Vagina (tissue), 2 donors: ENCODE measurements around the gene KCNJ15. TPM values are rescaled to one million over a fixed set of nuclear protein-coding genes. Genes with fewer than 3 reads are reported as not detected.

Experiments used
- DNase-seq, 2 donors: peaks; one replicate each; pipeline ENCODE4 v3.0.0-alpha.2; 2017; ENCODE audit errors: extremely low spot score in 2 of 2
- H3K27ac ChIP-seq: fragments of 200-600 bp; sonication (generic); one replicate; pipeline ENCODE4 v1.5.1; 2019
- H3K27me3 ChIP-seq: fragments of 200-600 bp; sonication (generic); one replicate; pipeline ENCODE4 v1.5.1; 2019
- H3K36me3 ChIP-seq, 2 donors: fragments of 200-600 bp; sonication (generic); one replicate each; pipeline ENCODE4 v1.5.1; 2017 to 2019
- H3K4me1 ChIP-seq: fragments of 200-600 bp; sonication (generic); one replicate; pipeline ENCODE4 v1.5.1; 2019
- H3K4me3 ChIP-seq, 2 donors: fragments of 200-600 bp; sonication (generic); 1 replicate in 1 of 2; 2 replicates in 1 of 2; pipeline ENCODE4 v1.5.1; 2016 to 2019
- H3K9me3 ChIP-seq: fragments of 200-600 bp; sonication (generic); one replicate; pipeline ENCODE4 v1.5.1; 2019
- POLR2A ChIP-seq, 2 donors: fragments of 450-650 bp; IDR thresholded peaks; one replicate each; pipeline ENCODE4 v1.6.1; 2017; ENCODE audit warnings: antibody characterized with exemption in 2 of 2, mild to moderate bottlenecking in 2 of 2, moderate library complexity in 2 of 2
- POLR2AphosphoS5 ChIP-seq, 2 donors: sonication (generic); formaldehyde crosslinking; IDR thresholded peaks; one replicate each; pipeline ENCODE4 v1.9.0; 2017; ENCODE audit warnings: antibody characterized with exemption in 2 of 2, mild to moderate bottlenecking in 2 of 2, low read depth in 1 of 2; ENCODE audit not compliant: insufficient read depth in 1 of 2
- intact Hi-C: fragments of 100-400 bp; cut with DNase I; formaldehyde crosslinking; loops from one replicate; pipeline ENCODE4 v1.15.1; 2023
- total RNA-seq: library from RNA; depleted of rRNA; stranded (reverse); fragments of >200 nt; gene quantifications from one replicate; pipeline ENCODE4 v1.2.3, GENCODE V29; 2016
- TF ChIP-seq, protein P1 (sequence below), 3 experiments: fragments of 450-650 bp in 2 of 3; fragments of 200-600 bp in 1 of 3; sonication (generic) in 1 of 3; IDR thresholded peaks; one replicate each; pipeline ENCODE4 v1.5.1; 2017 to 2019; ENCODE audit warnings: antibody characterized with exemption in 3 of 3, mild to moderate bottlenecking in 2 of 3, moderate library complexity in 2 of 3

The KCNJ15 gene
- total RNA-seq, 1 donor from 2014 or later, result 12.3 TPM

DNA sequence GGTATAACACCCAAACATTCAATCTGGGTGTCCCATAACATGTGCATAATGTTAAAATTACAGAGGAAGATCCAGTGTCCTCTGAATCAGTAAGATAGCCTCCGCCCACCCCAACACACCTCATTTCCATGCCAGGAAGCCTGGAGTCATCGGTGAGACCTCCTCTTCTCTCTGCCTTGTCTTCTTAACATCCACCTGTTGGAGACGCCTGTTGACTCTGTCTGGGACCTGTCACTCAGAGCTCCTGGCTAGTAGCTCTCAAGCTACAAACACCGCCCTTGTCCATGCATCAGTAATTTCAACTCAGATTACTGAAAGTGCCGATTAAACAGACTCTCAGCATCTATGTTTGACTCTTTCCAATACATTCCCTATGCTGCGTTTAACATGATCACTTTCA lies 27.4 kb downstream of the KCNJ15 start:
- Histone ChIP-seq H3K9me3 (no peaks in the 10 kb centered on the region), H3K27ac (no peak overlapping the region), H3K4me1 (no peaks in the 10 kb centered on the region), H3K4me3 (no peak overlapping the region), H3K27me3 (no peaks in the 10 kb centered on the region), H3K36me3 (no peaks in the 10 kb centered on the region)
- intact Hi-C loops, result no loop called here
- TF ChIP-seq POLR2A (IDR thresholded peaks at IDR 0.05) (no peak), POLR2AphosphoS5 (IDR thresholded peaks at IDR 0.05; ENCODE audit: insufficient read depth in 1 of 2, low read depth in 1 of 2) (no peak)
- TF ChIP-seq, protein P1, sequence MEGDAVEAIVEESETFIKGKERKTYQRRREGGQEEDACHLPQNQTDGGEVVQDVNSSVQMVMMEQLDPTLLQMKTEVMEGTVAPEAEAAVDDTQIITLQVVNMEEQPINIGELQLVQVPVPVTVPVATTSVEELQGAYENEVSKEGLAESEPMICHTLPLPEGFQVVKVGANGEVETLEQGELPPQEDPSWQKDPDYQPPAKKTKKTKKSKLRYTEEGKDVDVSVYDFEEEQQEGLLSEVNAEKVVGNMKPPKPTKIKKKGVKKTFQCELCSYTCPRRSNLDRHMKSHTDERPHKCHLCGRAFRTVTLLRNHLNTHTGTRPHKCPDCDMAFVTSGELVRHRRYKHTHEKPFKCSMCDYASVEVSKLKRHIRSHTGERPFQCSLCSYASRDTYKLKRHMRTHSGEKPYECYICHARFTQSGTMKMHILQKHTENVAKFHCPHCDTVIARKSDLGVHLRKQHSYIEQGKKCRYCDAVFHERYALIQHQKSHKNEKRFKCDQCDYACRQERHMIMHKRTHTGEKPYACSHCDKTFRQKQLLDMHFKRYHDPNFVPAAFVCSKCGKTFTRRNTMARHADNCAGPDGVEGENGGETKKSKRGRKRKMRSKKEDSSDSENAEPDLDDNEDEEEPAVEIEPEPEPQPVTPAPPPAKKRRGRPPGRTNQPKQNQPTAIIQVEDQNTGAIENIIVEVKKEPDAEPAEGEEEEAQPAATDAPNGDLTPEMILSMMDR (IDR thresholded peaks at IDR 0.05), result no peak
- no peak for DNase-seq

DNA sequence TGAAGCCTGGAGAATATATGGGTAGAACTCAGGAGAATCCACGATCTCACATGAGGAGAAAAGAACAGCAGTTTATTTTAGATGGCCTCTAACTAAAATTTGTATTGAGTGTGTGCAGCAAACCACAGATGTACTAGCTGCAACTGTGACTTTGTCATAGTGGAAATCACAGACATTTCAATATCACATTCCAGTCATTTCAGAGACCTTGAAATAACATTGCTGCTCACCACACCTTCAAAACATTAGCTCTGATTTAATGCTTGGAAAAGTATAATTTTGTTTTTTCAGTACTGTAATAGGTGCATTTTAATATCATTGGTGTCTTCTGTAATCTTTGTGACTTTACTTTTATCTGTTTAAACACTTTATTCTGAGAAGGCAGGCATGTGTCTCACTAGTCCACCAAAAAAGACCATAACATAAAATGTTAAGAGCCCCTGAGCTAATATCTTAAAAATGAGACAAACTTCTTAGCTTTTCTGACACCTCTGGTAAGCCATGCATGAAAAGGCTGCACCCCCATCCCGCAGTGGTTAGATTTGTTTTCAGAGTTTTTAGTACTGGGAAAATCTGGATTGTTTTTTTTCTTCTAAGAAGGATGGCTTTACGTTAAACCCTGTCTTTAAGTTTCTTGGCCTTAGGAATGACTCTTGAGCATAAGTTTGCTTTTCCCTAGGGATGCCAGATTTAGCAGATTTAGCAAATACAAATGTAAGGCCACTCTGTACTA lies 30.1 kb downstream of the KCNJ15 start:
- no peaks in the 10 kb centered on the region for H3K27me3 ChIP-seq
- TF ChIP-seq, protein P1 (IDR thresholded peaks at IDR 0.05), result no peak
- TF ChIP-seq POLR2A (IDR thresholded peaks at IDR 0.05) (no peak), POLR2AphosphoS5 (IDR thresholded peaks at IDR 0.05; ENCODE audit: insufficient read depth in 1 of 2, low read depth in 1 of 2) (no peak)
- no peaks in the 10 kb centered on the region for H3K9me3 ChIP-seq
- no peak for DNase-seq
- H3K36me3 ChIP-seq, result no peaks in the 10 kb centered on the region
- no peak overlapping the region for H3K4me3 ChIP-seq
- intact Hi-C loops, result no loop called here
- peaks cover 7% of the 10 kb centered on the region for H3K4me1 ChIP-seq
- no peak overlapping the region for H3K27ac ChIP-seq

DNA sequence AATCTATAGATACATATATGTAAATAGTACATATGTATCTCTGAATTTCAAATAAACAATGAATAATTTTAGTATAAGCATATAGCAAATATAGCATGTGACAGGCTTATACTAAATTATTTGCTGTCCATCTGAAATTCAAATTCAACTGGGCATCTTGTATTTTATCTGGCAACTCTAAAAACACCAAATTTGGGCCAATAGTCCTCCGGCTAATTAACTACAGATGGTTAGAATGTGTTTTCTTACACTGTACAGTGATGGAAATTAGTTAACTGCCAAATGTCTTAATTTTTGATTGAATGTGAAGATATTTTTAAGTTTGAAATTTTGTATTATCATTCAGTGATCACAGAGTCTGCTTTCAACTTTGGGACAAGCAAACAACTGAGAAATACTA lies 30.7 kb downstream of the KCNJ15 start:
- no peaks in the 10 kb centered on the region for H3K36me3 ChIP-seq
- H3K9me3 ChIP-seq, result no peaks in the 10 kb centered on the region
- peaks cover 7% of the 10 kb centered on the region for H3K4me1 ChIP-seq
- H3K27me3 ChIP-seq, result no peaks in the 10 kb centered on the region
- intact Hi-C loops, result no loop called here
- no peak overlapping the region for H3K4me3 ChIP-seq
- H3K27ac ChIP-seq, result no peak overlapping the region
- no peak for DNase-seq
- TF ChIP-seq POLR2A (IDR thresholded peaks at IDR 0.05), result no peak
- no peak for TF ChIP-seq POLR2AphosphoS5 (IDR thresholded peaks at IDR 0.05; ENCODE audit: insufficient read depth in 1 of 2, low read depth in 1 of 2)
- TF ChIP-seq, protein P1 (IDR thresholded peaks at IDR 0.05), result no peak

DNA sequence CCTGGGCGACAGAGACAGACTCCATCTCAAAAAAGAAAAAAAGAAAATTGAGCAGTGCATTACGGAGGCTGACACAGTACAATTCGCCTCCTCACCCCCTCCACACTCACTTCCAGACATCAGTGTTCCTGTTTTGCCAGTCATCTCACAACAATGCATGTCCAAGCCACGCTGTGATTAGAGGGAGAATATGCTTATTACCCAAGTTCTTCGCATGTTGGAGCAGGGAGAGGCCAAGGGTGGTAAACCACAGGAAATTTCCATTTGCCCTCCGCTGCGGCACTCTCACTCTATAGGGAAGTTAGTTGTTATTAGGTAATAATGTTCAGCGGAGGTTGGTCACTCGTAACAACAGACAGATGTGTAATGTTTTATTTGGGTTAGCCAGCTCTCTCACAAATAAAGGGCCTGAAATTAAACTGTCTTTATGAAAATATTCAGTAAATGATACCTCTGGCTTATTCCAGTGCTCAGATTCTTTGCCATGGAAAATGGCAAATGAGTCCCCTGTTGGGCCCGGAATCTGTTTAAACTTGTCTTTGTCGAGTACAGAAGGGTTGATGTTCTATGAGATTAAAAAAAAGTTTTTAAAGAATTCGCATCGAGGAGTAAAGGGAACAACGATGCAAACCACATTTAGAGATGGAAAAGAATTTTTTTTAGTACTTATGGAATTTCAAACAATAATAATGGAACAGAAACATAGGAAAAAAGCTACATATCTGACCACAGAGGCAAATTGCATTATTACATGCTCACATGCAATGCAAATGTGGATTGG lies 33.1 kb downstream of the KCNJ15 start:
- Histone ChIP-seq H3K4me3 (no peak overlapping the region), H3K27me3 (no peaks in the 10 kb centered on the region), H3K4me1 (peaks cover 7% of the 10 kb centered on the region), H3K9me3 (no peaks in the 10 kb centered on the region), H3K36me3 (no peaks in the 10 kb centered on the region), H3K27ac (peak overlapping the region; percentile 5)
- TF ChIP-seq POLR2AphosphoS5 (IDR thresholded peaks at IDR 0.05; ENCODE audit: insufficient read depth in 1 of 2, low read depth in 1 of 2) (peak in 1 of 2 donors; percentile 42), POLR2A (IDR thresholded peaks at IDR 0.05) (no peak)
- TF ChIP-seq, protein P1 (IDR thresholded peaks at IDR 0.05), result no peak
- intact Hi-C loops, result no loop called here
- DNase-seq, result no peak

DNA sequence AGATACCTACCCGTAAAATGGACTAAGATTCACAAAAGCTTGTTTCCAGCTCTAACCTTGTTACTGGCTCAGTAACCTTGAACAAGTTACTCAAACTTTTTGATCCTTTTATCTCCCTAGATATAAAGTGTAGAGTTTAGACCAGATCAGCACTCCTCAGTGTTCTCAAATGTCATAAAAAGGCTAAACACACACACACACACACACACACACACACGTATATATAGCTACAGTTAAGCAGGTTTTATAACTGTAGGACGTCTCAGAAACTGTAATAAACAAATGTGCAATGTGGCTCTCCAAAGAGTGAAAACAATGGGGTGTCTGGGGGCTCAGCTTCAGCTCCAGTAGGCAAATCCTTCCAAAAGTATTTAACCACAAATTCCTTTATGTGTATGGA lies 34.0 kb downstream of the KCNJ15 start:
- intact Hi-C loops, result no loop called here
- no peaks in the 10 kb centered on the region for H3K9me3 ChIP-seq
- DNase-seq, result no peak
- TF ChIP-seq, protein P1 (IDR thresholded peaks at IDR 0.05), result no peak
- TF ChIP-seq POLR2AphosphoS5 (IDR thresholded peaks at IDR 0.05; ENCODE audit: insufficient read depth in 1 of 2, low read depth in 1 of 2) (no peak), POLR2A (IDR thresholded peaks at IDR 0.05) (no peak)
- no peaks in the 10 kb centered on the region for H3K27me3 ChIP-seq
- H3K27ac ChIP-seq, result no peak overlapping the region
- H3K4me1 ChIP-seq, result peaks cover 12% of the 10 kb centered on the region
- no peaks in the 10 kb centered on the region for H3K36me3 ChIP-seq
- H3K4me3 ChIP-seq, result no peak overlapping the region
